GM21723 (cell line): Measurements from ENCODE around the gene PIEZO2.

Experiments used
- ATAC-seq: cut with Tn5 transposase; IDR thresholded peaks from one replicate; pipeline ENCODE4 v1.9.1; 2021; ENCODE audit warnings: mild to moderate bottlenecking, moderate library complexity; ENCODE audit not compliant: unreplicated experiment

The PIEZO2 gene

GRCh38 chr18:11034884-11035283 is 114.5 kb downstream of the PIEZO2 start:
- no peak for ATAC-seq

- no peak for ATAC-seq
These were observed 115.9 kb downstream of the PIEZO2 start for GRCh38 chr18:11033503-11033902.

GRCh38 chr18:11031966-11032365 is 117.4 kb downstream of the PIEZO2 start:
- no peak for ATAC-seq

GRCh38 chr18:11029021-11029420 is 120.3 kb downstream of the PIEZO2 start:
- ATAC-seq = no peak

GRCh38 chr18:11027862-11028261 is 121.5 kb downstream of the PIEZO2 start:
- ATAC-seq = peak; percentile 86

- no peak for ATAC-seq
These were observed 123.7 kb downstream of the PIEZO2 start for GRCh38 chr18:11025671-11026070.

- ATAC-seq = no peak
These were observed 124.3 kb downstream of the PIEZO2 start for GRCh38 chr18:11024928-11025669.

GRCh38 chr18:11021477-11021876 is 127.9 kb downstream of the PIEZO2 start:
- no peak for ATAC-seq

GRCh38 chr18:11020877-11021414 is 128.4 kb downstream of the PIEZO2 start:
- ATAC-seq = no peak

GRCh38 chr18:11020161-11020853 is 129.1 kb downstream of the PIEZO2 start:
- ATAC-seq = no peak

- no peak for ATAC-seq
These were observed 129.9 kb downstream of the PIEZO2 start for GRCh38 chr18:11019295-11020105.

- ATAC-seq = no peak
These were observed 139.5 kb downstream of the PIEZO2 start for GRCh38 chr18:11009869-11010268.

GRCh38 chr18:11009147-11009546 is 140.2 kb downstream of the PIEZO2 start:
- no peak for ATAC-seq

GRCh38 chr18:11008505-11008904 is 140.9 kb downstream of the PIEZO2 start:
- no peak for ATAC-seq

- no peak for ATAC-seq
These were observed 143.8 kb downstream of the PIEZO2 start for GRCh38 chr18:11005528-11005927.

GRCh38 chr18:11004951-11005350 is 144.4 kb downstream of the PIEZO2 start:
- ATAC-seq = no peak

GRCh38 chr18:11004294-11004693 is 145.1 kb downstream of the PIEZO2 start:
- ATAC-seq = no peak

GRCh38 chr18:11002796-11003195 is 146.6 kb downstream of the PIEZO2 start:
- no peak for ATAC-seq

GRCh38 chr18:11002277-11002676 is 147.1 kb downstream of the PIEZO2 start:
- ATAC-seq = no peak

GRCh38 chr18:11000071-11000470 is 149.3 kb downstream of the PIEZO2 start:
- ATAC-seq = no peak

GRCh38 chr18:10997885-10998284 is 151.5 kb downstream of the PIEZO2 start:
- ATAC-seq = no peak
